DMS53 treated with DMSO at 0.1 percent for 48 hours (cell line): Measurements from ENCODE around the gene KCTD20.

ENCODE experiments used
- DNase-seq: peaks from one replicate; lab custom pipeline; 2025; ENCODE audit not compliant: unreplicated experiment; lab: John Stamatoyannopoulos, UW

Gene KCTD20

GRCh38 chr6:36492092-36492491 lies 49.3 kb downstream of the KCTD20 start:
- DNase-seq, result no peak

DNA sequence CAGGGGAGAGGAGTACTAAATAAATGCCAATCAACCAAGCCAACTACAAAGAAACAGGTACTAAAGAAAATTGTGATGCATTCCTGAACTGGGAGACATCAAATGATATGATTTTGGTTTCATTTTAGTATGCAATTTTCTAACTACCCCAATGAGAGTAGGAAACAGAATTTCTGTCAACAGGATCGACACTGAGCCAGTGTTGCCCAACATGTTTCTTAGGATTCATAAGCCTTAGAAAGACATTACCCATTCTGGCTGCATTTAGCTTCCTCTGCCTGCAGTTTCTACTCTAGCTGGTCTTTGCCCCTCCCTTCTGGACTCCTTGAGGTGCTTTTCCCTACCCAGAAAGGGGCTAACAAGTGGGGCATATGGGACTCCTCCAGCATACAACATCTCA lies 49.8 kb downstream of the KCTD20 start:
- DNase-seq, result no peak

GRCh38 chr6:36493319-36493718 lies 50.5 kb downstream of the KCTD20 start:
- no peak for DNase-seq

DNA sequence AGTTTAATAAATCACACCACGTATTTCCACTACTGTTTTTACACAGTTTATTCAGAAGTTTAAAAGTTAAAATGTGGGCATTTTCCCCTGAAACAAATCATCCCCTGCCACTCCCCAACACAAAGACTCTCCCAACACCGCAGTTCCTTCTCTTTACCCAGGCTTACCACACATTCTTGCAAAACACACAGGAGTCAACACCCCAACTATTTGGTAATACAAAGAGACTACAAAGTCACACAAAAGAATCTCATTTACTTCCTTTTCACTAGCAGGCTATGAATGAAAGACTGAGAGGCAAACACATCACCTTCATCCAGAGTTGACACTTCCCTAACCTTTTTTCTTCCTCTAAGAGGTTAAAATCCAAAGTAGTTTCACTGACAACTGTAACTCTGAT lies 51.1 kb downstream of the KCTD20 start:
- no peak for DNase-seq

- DNase-seq, result no peak
These were observed 52.3 kb downstream of the KCTD20 start for GRCh38 chr6:36495086-36495485.

DNA sequence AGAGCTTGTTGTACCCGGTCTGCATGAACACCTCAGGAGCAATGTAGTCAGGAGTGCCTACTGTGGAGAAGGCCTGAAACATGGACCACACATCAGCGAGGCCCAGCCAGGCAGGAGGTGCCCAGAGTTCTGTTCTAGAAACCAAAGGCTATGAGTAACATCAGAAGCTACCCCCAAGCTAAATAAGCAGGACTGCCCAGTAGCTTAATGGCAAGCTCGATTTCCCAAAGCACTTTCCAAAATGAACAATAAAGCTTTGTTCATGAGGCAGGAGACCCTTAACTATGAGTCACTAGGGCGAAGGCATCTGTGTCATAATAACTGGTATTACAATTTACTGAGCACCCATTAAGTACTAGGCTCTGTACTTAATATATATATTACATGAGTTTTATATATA lies 57.1 kb downstream of the KCTD20 start:
- DNase-seq, result no peak

GRCh38 chr6:36501686-36502085 lies 58.9 kb downstream of the KCTD20 start:
- DNase-seq, result no peak

GRCh38 chr6:36504181-36504580 lies 61.4 kb downstream of the KCTD20 start:
- no peak for DNase-seq

- no peak for DNase-seq
These were observed 62.2 kb downstream of the KCTD20 start for GRCh38 chr6:36504982-36505381.

GRCh38 chr6:36505744-36506534 lies 63.1 kb downstream of the KCTD20 start:
- DNase-seq, result no peak

- no peak for DNase-seq
These were observed 63.8 kb downstream of the KCTD20 start for GRCh38 chr6:36506611-36507010.

DNA sequence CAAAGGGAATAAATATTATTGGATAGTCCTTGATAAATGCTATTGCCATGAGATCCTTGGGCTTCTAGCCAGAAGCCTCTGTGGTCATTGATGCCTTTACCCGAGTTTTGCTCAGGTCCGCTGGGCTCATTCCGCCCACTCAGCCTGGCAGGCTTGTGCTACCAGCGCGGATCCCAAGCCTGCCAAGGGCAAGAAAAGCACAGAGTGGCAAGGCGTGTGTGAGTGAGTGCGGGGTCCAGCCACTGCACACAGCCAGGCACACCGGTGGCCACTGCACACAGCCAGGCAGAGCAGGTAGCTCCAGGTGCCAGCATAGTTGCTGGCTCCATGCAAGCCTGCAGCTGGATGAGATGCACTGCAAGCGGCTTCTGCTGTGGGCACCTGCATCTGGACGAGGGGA lies 65.7 kb downstream of the KCTD20 start:
- no peak for DNase-seq

GRCh38 chr6:36510365-36510764 lies 67.6 kb downstream of the KCTD20 start:
- DNase-seq, result no peak

GRCh38 chr6:36514554-36515456 lies 72.0 kb downstream of the KCTD20 start:
- no peak for DNase-seq

DNA sequence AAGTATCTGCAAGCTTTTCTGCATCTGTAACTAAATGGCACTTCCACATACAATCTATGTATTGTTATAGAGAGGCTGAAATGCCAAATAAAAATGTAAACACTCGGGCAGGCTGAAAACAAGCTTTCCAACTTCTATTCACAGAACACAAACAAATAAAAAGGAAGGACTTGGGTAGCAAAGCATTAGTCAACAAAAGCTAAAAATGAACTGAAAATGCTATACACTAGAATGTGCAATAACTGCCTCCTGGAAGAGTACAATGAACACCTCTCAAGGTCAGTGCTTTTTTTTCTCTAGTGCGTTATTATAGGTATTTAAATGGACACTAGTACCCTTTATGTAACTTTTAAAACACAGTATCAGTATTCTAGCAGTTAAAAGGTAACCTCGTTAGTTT lies 73.0 kb downstream of the KCTD20 start:
- DNase-seq, result no peak

DNA sequence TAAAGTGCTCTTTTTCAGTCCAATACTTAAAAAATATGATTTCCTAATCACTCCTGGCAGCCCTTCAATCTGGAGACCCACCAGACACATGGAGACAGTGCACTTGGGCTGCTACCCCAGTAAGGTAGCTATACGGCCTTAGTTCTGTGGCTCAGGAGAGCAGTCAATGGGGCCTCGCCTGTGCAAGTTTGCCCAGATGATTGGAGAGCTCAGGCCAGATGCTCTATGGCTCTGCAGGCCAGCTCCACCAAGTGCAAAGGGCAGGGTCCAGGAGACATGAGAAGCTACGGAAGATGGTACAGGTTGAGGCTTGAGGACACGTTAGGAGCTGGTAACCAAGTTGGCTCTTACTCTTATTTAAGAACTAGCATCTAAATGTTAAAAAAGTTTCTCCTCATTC lies 73.8 kb downstream of the KCTD20 start:
- no peak for DNase-seq

GRCh38 chr6:36516988-36517387 lies 74.2 kb downstream of the KCTD20 start:
- no peak for DNase-seq

DNA sequence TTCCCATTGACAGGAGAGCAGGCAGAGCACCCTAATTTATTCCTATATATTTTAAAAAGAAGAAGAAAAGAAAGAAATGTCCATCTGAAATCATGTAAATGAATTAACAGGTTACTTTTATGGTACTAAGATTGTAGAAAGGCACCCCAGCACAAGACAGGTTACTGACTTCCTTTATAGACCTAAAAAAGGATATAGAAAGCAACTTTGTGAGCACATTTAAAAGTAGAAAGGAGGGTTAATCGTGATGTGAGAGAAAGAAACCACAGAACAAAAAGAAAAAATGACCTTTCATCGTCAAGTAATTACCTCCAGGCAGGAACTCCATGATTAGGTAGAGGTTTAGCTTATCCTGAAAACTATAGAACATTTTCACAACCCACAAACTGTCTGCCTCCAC lies 74.6 kb downstream of the KCTD20 start:
- DNase-seq, result no peak

- no peak for DNase-seq
These were observed 76.6 kb downstream of the KCTD20 start for GRCh38 chr6:36519352-36519751.

DNA sequence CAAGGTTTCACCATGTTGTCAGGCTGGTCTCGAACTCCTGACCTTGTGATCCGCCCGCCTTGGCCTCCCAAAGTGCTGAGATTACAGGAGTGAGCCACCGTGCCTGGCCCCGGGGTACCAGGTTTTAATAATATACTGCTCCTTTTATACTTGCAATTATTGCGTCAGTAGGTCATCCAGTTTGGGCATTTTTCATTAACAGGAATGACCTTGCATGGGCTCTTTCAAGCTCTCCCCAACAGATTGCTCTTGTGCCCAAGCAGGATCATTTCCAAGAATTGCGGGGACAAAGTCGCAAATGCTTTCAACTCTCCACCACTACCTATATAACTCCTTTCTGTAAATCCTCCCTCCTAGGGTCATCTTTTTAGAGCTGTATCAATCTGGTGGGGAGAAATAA lies 80.7 kb downstream of the KCTD20 start:
- no peak for DNase-seq

- no peak for DNase-seq
These were observed 81.2 kb downstream of the KCTD20 start for GRCh38 chr6:36523936-36524499.

- DNase-seq, result no peak
These were observed 82.1 kb downstream of the KCTD20 start for GRCh38 chr6:36524871-36525270.
